ENCODE results near the gene ZBTB37. TPM values are rescaled to one million over a fixed set of nuclear protein-coding genes. Genes with fewer than 3 reads are reported as not detected.
A peak's percentile ranks its signal among the peaks of the same experiment; 100 is the strongest.

ZBTB37 gene
- total RNA-seq, 4 donors from 2014 or later, result 6.1 to 20.7 (median 9.3) TPM

GRCh38 chr1:173862769-173863223 lies 5.4 kb upstream of the ZBTB37 start:
- Histone ChIP-seq H3K4me3 (no peak overlapping the region), H3K9me3 (no peaks in the 10 kb centered on the region), H3K27me3 (no peaks in the 10 kb centered on the region), H3K4me1 (peaks cover 26% of the 10 kb centered on the region), H3K36me3 (peaks cover 61% of the 10 kb centered on the region), H3K27ac (no peak overlapping the region)
- WGBS, result 73% methylated on average over 8 of the region's 8 CpGs
- TF ChIP-seq POLR2A (IDR thresholded peaks at IDR 0.05) (no peak), CTCF (IDR thresholded peaks at IDR 0.05) (no peak), POLR2AphosphoS5 (IDR thresholded peaks at IDR 0.05) (no peak), EP300 (IDR thresholded peaks at IDR 0.05) (no peak)
- no peak for DNase-seq (ENCODE audit: low spot score in 2 of 2)

- no peak overlapping the region for H3K4me3 ChIP-seq
- H3K27ac ChIP-seq, result no peak overlapping the region
- DNase-seq (ENCODE audit: low spot score in 2 of 2), result no peak
- H3K27me3 ChIP-seq, result no peaks in the 10 kb centered on the region
- H3K36me3 ChIP-seq, result peaks cover 54% of the 10 kb centered on the region
- peaks cover 26% of the 10 kb centered on the region for H3K4me1 ChIP-seq
- no peak for TF ChIP-seq CTCF (IDR thresholded peaks at IDR 0.05)
- no peak for TF ChIP-seq POLR2A (IDR thresholded peaks at IDR 0.05)
- TF ChIP-seq POLR2AphosphoS5 (IDR thresholded peaks at IDR 0.05), result no peak
- TF ChIP-seq EP300 (IDR thresholded peaks at IDR 0.05), result no peak
- no peaks in the 10 kb centered on the region for H3K9me3 ChIP-seq
Observed at GRCh38 chr1:173863224-173864161, 4.7 kb upstream of the ZBTB37 start.

- no peak for TF ChIP-seq POLR2A (IDR thresholded peaks at IDR 0.05)
- no peak for TF ChIP-seq POLR2AphosphoS5 (IDR thresholded peaks at IDR 0.05)
- no peak for TF ChIP-seq CTCF (IDR thresholded peaks at IDR 0.05)
- no peak for TF ChIP-seq EP300 (IDR thresholded peaks at IDR 0.05)
- no peak for DNase-seq (ENCODE audit: low spot score in 2 of 2)
- Histone ChIP-seq H3K9me3 (no peaks in the 10 kb centered on the region), H3K4me1 (peaks cover 31% of the 10 kb centered on the region), H3K27ac (no peak overlapping the region), H3K27me3 (no peaks in the 10 kb centered on the region), H3K4me3 (no peak overlapping the region), H3K36me3 (peaks cover 46% of the 10 kb centered on the region)
- 80% methylated on average over 5 of the region's 5 CpGs for WGBS
Observed at GRCh38 chr1:173864179-173864867, 3.9 kb upstream of the ZBTB37 start.

GRCh38 chr1:173865468-173866164 lies 2.6 kb upstream of the ZBTB37 start:
- H3K4me3 ChIP-seq, result peak overlapping the region; percentile 62
- no peaks in the 10 kb centered on the region for H3K9me3 ChIP-seq
- H3K27ac ChIP-seq, result no peak overlapping the region
- WGBS, result 41% methylated on average over 4 of the region's 4 CpGs
- no peak for TF ChIP-seq EP300 (IDR thresholded peaks at IDR 0.05)
- TF ChIP-seq CTCF (IDR thresholded peaks at IDR 0.05), result no peak
- no peak for TF ChIP-seq POLR2AphosphoS5 (IDR thresholded peaks at IDR 0.05)
- TF ChIP-seq POLR2A (IDR thresholded peaks at IDR 0.05), result no peak
- H3K27me3 ChIP-seq, result no peaks in the 10 kb centered on the region
- H3K4me1 ChIP-seq, result peaks cover 39% of the 10 kb centered on the region
- H3K36me3 ChIP-seq, result peaks cover 38% of the 10 kb centered on the region
- no peak for DNase-seq (ENCODE audit: low spot score in 2 of 2)

Data from suprapubic skin (tissue), 4 donors.